Endometrial microvascular endothelial cells (primary cell): ENCODE results near the gene POLR3H. TPM values are rescaled to one million over a fixed set of nuclear protein-coding genes. Genes with fewer than 3 reads are reported as not detected.
"Not testable (repeated sequence)": the region's sequence is repeated elsewhere in the genome, so short reads cannot be mapped to it uniquely, and the experiment has no call there.

Experiments
- in situ Hi-C: cut with HindIII; loops from 2 replicates; pipeline ENCODE4 v1.10.0; 2017; ENCODE audit warnings: low sequenced_read_pairs, low pct_unique_long_range_greater_than_20kb; ENCODE audit errors: inconsistent ontology term
- total RNA-seq: library from RNA; depleted of rRNA; stranded (reverse); fragments of >200 nt; gene quantifications from one replicate; pipeline ENCODE4 v1.2.3, GENCODE V29; 2015; ENCODE audit errors: inconsistent ontology term

The POLR3H gene
- total RNA-seq, 1 donor from 2014 or later, result 15.7 TPM

DNA sequence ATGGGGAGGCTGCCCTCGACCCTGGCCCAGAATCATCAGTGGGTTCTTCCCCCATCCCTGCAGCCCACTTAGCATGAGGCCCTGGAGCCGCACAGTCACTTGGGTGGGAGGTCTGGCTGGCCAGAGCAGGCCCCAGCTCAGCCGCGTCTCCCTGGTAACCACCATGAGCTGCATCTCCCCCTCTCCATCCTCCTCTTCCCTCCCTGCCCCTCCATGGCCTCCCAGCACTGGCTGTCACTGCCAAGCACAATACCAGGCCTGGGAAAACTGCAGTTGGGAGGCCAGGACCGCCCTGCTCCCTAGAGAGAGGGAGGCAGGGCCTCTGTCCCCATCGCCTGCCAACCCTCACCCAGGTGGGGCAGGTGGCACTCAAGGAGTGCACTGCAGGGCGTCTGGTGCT, 24.5 kb upstream of the POLR3H start:
- in situ Hi-C loops, result no loop called here

DNA sequence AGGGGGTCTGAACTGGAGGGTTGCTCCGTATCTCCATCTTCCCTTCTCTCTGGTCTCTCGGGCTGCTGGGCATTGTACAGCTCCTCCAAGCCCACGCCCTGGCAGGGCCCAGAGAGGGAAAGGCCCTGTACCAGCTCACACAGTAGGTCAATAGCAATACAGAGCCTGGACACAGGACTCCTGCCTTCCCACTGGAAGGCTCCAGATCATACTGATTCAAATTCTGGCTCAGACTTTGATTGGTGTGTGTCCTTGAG, 23.2 kb upstream of the POLR3H start:
- in situ Hi-C loops, result no loop called here

DNA sequence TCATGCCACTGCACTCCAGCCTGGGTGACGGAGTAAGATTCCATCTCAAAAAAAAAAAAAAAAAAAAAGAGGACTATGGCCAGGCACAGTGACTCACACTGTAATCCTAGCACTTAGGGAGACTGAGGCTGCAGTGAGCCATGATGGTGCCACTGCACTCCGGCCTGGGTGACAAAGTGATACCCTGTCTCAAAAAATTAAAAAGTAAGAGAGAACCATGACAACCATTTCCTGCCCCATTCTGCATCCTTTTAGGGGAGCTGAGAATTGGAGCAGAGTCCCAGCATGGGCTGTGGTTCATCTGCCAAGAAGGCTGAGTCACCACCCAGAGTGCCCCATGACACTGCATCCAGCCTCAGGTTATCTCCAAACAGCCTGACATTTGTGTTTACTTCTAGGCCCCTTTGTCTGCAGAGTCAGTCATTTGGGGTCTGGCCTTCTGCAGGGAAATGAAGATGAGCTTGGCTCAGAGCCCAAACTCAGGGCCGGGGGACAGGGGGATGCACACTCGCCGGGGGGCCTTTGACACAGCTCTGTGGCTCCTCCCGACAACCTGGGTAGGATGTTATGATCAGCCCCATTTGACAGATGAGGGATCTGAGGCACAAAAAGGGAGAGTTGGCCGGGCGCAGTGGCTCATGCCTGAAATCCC, 21.3 kb upstream of the POLR3H start:
- in situ Hi-C loops, result no loop called here

GRCh38 chr22:41564563-41564962, 20.3 kb upstream of the POLR3H start:
- in situ Hi-C loops, result no loop called here

DNA sequence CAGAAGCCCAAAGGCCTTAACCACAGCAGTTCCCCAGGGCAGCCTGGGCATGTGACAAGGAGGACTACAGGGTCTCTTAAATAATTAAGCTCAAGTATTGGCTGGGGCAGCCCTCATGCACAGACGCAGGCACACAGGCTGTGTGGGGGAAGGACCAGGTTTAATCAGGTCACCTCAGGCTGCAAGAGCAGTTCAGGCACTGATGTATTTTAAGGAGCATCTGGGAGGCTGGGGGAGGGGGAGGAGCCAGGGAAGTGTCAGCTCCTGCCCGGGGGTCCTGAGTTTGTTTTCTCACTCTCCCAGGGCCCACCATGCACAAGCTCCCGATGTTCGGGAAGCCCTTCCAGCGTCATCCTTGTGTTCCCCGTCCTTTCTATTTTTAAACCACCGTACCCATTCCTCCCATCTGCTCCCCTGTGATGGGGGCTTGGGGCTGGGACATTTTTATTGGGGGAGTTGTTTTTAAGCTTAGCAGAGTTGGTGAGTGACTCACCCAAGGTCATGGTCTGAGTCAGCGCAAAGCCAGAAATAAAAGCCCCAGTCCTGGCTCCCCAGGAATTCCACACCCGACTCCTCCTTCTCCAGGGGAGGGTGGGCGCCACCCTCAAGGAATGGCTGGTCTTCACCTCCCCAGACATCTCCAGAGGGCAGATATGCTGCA, 18.9 kb upstream of the POLR3H start:
- in situ Hi-C loops, result no loop called here

- in situ Hi-C loops, result no loop called here
Observed at GRCh38 chr22:41562461-41562860, 18.2 kb upstream of the POLR3H start.

- in situ Hi-C loops, result no loop called here
Observed at GRCh38 chr22:41561788-41562187, 17.5 kb upstream of the POLR3H start.

DNA sequence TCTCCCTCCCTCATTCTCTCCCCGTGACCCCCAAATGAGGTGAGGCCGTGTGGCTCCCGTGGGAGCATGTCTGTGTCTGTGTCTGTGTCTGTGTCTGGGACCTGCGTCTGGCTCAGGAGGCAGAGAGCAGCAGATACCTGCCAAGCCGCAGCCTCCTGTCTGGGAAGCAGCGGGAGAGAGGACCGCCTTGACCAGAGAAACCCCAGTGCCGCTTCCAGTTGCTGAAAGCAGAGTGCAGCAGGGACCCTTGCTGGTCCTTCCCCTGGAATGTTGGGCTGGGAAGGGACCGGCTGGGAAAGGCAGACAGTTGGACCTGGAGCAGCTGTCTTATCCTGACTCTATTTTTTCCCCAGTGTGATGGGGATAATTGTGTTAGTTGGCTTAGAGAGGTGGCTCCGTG, 17.1 kb upstream of the POLR3H start:
- in situ Hi-C loops, result no loop called here

DNA sequence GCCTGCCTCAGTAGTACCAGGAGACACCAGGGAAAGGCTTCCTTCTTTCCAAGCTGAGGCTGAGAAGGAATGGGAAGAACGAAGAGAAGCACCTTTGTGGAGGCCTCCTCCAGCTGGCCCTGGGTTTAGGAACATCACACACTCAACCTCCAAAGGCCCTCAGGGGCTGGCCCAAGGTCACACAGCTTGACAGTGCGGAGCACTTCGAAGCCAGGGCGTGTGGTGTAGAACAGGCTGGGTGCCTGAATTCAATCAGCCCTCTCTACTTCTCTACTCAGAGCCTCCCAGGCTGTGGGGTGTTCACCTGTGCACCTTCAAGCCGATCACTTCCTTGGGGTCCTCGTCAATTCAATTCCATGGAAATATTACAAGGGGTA, 15.8 kb upstream of the POLR3H start:
- in situ Hi-C loops, result no loop called here

GRCh38 chr22:41558241-41558630, 14.0 kb upstream of the POLR3H start:
- in situ Hi-C loops, result not testable (repeated sequence)

DNA sequence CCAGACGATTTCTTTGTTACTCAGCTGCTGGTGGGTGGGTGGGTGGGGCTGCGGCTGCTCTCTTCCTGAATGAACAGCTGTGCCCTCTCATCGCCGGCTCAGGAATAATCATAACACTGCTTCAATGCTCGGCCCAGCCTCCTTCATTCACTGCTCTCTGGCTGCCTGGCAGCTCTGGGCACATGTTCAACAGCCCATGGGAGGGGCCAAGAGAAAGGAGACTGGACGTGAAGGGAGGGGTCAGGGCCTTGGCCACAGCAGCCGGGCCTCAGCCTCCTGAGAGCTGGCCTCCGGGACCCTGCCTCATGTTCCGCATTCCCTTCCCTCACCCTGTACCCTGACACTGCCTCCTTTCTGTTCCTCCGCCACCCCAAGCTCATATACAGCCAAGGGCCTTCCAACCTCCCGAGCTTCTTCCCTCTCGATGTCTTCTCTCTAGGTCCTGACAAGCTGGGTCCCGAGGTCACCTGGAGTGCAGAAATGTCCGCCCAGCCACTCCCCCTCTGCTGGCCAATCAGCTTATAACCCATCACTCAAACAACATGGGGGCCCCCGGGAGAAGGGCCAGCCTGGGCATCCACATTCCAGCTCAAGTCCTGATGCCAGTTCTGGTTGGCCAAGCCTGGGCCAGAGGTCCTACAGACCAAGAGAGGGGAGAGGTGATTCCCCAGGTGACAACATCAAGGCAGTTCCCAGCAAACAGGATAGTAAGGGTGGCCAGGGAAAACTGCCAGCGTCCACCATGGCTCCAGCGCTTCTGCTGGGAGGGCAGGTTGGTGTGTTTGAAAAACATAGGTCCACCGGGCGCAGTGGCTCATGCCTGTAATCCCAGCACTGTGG, 13.4 kb upstream of the POLR3H start:
- in situ Hi-C loops, result no loop called here

GRCh38 chr22:41556561-41556960, 12.3 kb upstream of the POLR3H start:
- in situ Hi-C loops, result no loop called here

GRCh38 chr22:41555325-41555982, 11.2 kb upstream of the POLR3H start:
- in situ Hi-C loops, result no loop called here

DNA sequence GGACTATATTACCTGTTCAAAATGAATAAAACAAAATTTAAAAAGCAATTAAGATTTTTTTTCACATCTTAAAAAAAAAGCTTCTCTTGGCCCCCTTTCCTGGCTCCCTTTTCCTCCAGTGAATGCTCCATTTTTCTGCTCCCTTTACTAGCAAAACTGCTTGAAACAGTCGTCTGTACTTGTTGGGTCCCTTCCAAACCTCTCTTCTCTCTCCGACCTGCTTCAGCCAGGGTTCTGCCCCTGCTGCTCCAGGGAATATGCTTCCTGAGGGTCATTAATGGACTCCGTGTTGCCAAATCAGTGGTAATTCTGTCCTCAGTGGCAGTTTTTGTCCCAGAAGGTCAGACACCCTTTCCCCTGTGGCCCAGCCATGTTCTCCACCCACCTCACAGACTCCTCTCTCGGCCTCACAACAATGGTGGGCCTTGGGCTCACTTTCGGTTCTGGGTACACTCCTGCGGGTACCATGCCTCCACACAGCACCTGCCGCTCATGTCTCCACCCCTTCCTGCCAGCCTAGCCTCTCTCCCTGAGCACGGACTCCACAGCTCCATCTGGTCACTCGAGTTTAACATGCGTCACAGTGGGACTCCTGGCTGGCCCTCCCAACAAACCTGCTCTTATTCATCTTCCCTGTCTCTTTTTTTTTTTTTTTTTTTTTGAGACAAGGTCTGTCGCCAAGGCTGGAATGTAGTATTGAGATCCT, 7.8 kb upstream of the POLR3H start:
- in situ Hi-C loops, result no loop called here

DNA sequence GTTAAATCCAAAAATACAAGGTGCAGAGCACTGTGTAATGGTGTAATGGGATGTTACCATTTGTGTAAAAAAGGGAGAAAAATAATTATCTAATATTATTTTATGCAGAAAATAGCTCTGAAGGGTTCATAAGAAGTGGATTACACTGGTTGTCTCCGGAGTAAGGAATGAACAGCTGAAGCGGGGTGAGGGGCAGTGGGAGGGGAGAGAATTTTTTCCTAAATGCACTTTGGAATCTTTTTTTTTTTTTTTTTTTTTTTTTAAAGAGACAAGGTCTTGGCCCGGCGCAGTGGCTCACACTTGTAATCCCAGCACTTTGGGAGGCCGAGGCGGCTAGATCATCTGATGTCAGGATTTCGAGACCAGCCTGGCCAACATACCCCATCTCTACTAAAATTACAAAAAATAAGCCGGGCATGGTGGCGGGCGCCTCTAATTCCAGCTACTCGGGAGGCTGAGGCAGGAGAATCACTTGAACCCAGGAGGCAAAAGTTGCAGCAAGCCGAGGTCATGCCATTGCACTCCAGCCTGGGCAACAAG, 6.8 kb upstream of the POLR3H start:
- in situ Hi-C loops, result no loop called here

DNA sequence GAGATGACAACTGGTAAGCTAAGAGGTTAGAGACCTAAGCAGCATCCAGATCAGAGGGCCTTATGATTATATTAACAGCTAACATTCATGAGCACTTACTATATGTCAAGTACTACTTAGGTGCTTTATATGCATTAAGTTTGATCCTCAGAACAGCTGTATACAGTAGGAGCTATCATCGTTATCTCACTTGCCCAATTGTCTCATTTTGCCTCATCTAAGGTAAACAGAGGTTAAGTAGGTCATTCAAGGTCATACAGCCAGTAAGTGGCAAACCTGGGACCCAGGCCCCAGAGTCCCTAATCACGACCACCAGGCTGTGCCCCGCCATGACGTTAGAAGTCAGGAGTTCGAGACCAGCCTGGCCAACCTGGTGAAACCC, 4.6 kb upstream of the POLR3H start:
- in situ Hi-C loops, result no loop called here

GRCh38 chr22:41544671-41545476, 604 bp upstream of the POLR3H start:
- in situ Hi-C loops, result no loop called here

DNA sequence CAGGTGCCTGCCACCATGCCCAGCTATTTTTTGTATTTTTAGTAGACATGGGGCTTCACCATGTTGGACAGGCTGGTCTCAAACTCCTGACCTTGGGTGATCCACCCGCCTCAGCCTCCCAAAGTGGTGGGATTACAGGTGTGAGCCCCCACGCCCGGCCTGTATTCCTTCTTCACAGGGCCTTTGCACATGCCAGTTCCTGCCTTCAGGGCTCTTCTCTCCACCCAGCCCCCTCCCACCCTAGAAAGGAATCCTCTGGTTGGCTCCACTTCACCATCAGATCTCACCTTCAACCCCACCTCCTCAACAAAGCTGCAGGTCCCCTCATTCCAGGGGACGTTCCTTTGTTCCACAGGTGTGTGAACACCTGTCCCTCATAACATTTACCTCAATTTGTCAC, 2.0 kb downstream of the POLR3H start:
- in situ Hi-C loops, result no loop called here
